ENCODE data around the gene MFSD6.

DNA sequence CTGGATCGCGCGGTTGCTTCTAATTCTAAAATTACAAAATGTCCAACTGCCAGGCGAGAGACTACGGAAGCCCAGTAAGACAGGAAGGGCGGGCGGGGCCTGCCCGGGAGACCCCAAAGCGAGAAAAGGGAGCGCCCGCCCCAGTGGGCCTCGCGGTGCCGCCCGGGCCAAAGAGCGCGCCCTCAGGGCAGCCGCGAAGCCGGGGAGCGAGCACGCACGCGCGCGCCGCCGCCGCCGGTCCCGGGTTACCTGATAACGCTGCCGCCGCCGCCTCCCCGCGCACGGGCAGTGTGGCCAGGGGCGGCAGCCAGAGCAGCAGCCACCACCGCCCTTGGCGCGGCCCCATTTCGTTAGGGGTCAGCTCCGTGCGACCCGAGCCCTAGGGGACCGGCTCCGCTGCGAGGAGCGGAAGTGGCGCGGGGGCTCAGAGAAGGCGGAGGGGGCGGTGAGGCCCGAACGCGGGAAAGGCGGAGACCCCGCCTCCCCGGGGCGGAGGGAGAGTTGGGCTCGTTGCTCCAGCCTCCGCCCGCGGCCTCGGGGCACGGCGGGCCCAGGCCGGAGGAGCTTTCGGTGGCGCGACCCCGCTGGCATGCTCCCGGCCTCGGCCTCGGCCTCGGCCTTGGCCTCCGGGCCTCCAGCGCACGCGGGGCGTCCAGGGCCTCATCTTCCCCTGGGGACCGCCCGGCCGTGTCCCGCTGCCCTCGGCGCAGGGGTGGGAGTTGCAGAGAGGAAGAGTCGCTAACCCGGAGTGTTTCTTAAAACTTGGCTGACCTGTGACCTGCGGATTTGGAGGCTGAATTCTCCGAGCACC, 126.4 kb downstream of the MFSD6 start, which contains the start of gene NEMP2:
- peak; percentile 23 to 85 for TF ChIP-seq POLR2A (IDR thresholded peaks at IDR 0.05)
- TF ChIP-seq, protein P1, sequence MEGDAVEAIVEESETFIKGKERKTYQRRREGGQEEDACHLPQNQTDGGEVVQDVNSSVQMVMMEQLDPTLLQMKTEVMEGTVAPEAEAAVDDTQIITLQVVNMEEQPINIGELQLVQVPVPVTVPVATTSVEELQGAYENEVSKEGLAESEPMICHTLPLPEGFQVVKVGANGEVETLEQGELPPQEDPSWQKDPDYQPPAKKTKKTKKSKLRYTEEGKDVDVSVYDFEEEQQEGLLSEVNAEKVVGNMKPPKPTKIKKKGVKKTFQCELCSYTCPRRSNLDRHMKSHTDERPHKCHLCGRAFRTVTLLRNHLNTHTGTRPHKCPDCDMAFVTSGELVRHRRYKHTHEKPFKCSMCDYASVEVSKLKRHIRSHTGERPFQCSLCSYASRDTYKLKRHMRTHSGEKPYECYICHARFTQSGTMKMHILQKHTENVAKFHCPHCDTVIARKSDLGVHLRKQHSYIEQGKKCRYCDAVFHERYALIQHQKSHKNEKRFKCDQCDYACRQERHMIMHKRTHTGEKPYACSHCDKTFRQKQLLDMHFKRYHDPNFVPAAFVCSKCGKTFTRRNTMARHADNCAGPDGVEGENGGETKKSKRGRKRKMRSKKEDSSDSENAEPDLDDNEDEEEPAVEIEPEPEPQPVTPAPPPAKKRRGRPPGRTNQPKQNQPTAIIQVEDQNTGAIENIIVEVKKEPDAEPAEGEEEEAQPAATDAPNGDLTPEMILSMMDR (IDR thresholded peaks at IDR 0.05) = peak in 1 of 6 experiments; percentile 10

Data from thyroid gland (tissue), 4 donors.